CD4-positive, alpha-beta T cell (primary cell): ENCODE data around the gene CCDC33. TPM values are rescaled to one million over a fixed set of nuclear protein-coding genes. Genes with fewer than 3 reads are reported as not detected.

ENCODE experiments used
- ATAC-seq: fragments of 200-7000 bp; cut with Tn5 transposase; one replicate; pipeline ENCODE4 v1.10.0; 2022; ENCODE audit warnings: mild to moderate bottlenecking; ENCODE audit not compliant: poor library complexity
- CTCF ChIA-PET: fragments of 350-600 bp; sonication (Branson Sonifier 250); formaldehyde crosslinking; loops from one replicate; lab custom pipeline; 2021; ENCODE audit warnings: antibody characterized with exemption, inconsistent platforms; lab: Charles Lee
- POLR2A ChIA-PET: fragments of 350-600 bp; sonication (Branson Sonifier 250); formaldehyde crosslinking; loops from one replicate; lab custom pipeline; 2021; ENCODE audit warnings: antibody characterized with exemption, inconsistent platforms; lab: Charles Lee
- DNase-seq, 14 experiments: peaks; one replicate each; pipeline ENCODE4 v3.0.0-alpha.2; 2013 to 2020; ENCODE audit warnings: mixed read lengths in 2 of 14
- H3K27ac ChIP-seq, 2 donors: one replicate each; pipeline versions ENCODE4 v1.5.1 to v1.7.0; 2013; ENCODE audit warnings: low read length in 2 of 2, low read depth in 1 of 2, mild to moderate bottlenecking in 1 of 2
- H3K27me3 ChIP-seq, 2 experiments: 1 replicate in 1 of 2; 2 replicates in 1 of 2; pipeline versions ENCODE4 v1.6.1 to v1.7.0; 2013; ENCODE audit warnings: low read length in 2 of 2, control low read depth in 1 of 2, mild to moderate bottlenecking in 1 of 2, moderate library complexity in 1 of 2; ENCODE audit not compliant: insufficient read depth in 2 of 2, control insufficient read depth in 1 of 2
- H3K36me3 ChIP-seq: one replicate; pipeline ENCODE4 v1.6.1; 2013; ENCODE audit warnings: low read length, control low read depth; ENCODE audit not compliant: insufficient read depth
- H3K4me1 ChIP-seq: one replicate; pipeline ENCODE4 v1.6.1; 2013; ENCODE audit warnings: low read length, control low read depth; ENCODE audit not compliant: insufficient read depth
- H3K4me3 ChIP-seq: one replicate; pipeline ENCODE4 v1.5.1; 2013; ENCODE audit warnings: mild to moderate bottlenecking, low read length, moderate library complexity
- H3K9me3 ChIP-seq, 2 experiments: 1 replicate in 1 of 2; 2 replicates in 1 of 2; pipeline versions ENCODE4 v1.6.1 to v1.7.0; 2013; ENCODE audit warnings: low read length in 2 of 2, mild to moderate bottlenecking in 2 of 2, control low read depth in 1 of 2, moderate library complexity in 1 of 2; ENCODE audit not compliant: control insufficient read depth in 1 of 2, insufficient read depth in 1 of 2
- H3K27ac Mint-ChIP-seq: one replicate; pipeline ENCODE4 v1.8.0; 2020; ENCODE audit warnings: mixed read lengths
- H3K27me3 Mint-ChIP-seq: one replicate; pipeline ENCODE4 v1.8.0; 2021; ENCODE audit warnings: mixed read lengths
- H3K36me3 Mint-ChIP-seq: one replicate; pipeline ENCODE4 v1.8.0; 2021; ENCODE audit warnings: low read depth, mixed read lengths
- H3K4me1 Mint-ChIP-seq: one replicate; pipeline ENCODE4 v1.8.0; 2021; ENCODE audit warnings: low read depth, mixed read lengths
- H3K4me3 Mint-ChIP-seq: one replicate; pipeline ENCODE4 v1.8.0; 2020; ENCODE audit warnings: mild to moderate bottlenecking, mixed read lengths
- H3K9me3 Mint-ChIP-seq: one replicate; pipeline ENCODE4 v1.8.0; 2020; ENCODE audit warnings: mixed read lengths
- CTCF ChIP-seq: fragments of 200-600 bp; IDR thresholded peaks from one replicate; pipeline ENCODE4 v1.8.0; 2022; ENCODE audit warnings: antibody characterized with exemption, mild to moderate bottlenecking
- intact Hi-C, 2 experiments: fragments of 100-400 bp; cut with DNase I in 1 of 2; cut with micrococcal nuclease in 1 of 2; formaldehyde crosslinking; loops; one replicate each; pipeline versions ENCODE4 v1.15.1 to v1.9.0; 2023 to 2025; cut with DNase I, micrococcal nuclease
- total RNA-seq, 174 experiments: library from RNA in 2 of 174; stranded (reverse) in 2 of 174; gene quantifications; one replicate each; pipeline ENCODE4 v1.2.3 and lab custom pipeline; 2021 to 2026

Gene CCDC33
- total RNA-seq, 2 experiments from 2014 or later, result not detected

GRCh38 chr15:74265046-74265639 is 29.0 kb downstream of the CCDC33 start:
- no peaks in the 10 kb centered on the region for H3K4me1 ChIP-seq
- no peak overlapping the region for H3K4me3 Mint-ChIP-seq
- ChIA-PET POLR2A (no interaction called here), CTCF (no interaction called here)
- peaks cover 9 to 14% of the 10 kb centered on the region in 2 experiments for H3K27me3 ChIP-seq
- no peak for ATAC-seq
- H3K9me3 Mint-ChIP-seq, result no peaks in the 10 kb centered on the region
- H3K4me3 ChIP-seq, result no peak overlapping the region
- peaks cover 56% of the 10 kb centered on the region for H3K27me3 Mint-ChIP-seq
- H3K36me3 ChIP-seq, result no peaks in the 10 kb centered on the region
- H3K4me1 Mint-ChIP-seq, result no peaks in the 10 kb centered on the region
- H3K9me3 ChIP-seq, result peaks cover 0 to 7% of the 10 kb centered on the region in 2 experiments
- DNase-seq, result peak in 1 of 14 experiments; percentile 6
- H3K36me3 Mint-ChIP-seq, result no peaks in the 10 kb centered on the region
- H3K27ac Mint-ChIP-seq, result no peak overlapping the region
- intact Hi-C loops, result no loop called here
- no peak for TF ChIP-seq CTCF
- H3K27ac ChIP-seq, result no peak overlapping the region

- CTCF ChIA-PET, result no interaction called here
- no peak for ATAC-seq
- H3K27me3 ChIP-seq, result peaks cover 9 to 15% of the 10 kb centered on the region in 2 experiments
- H3K4me3 Mint-ChIP-seq, result no peak overlapping the region
- H3K36me3 ChIP-seq, result no peaks in the 10 kb centered on the region
- no peak overlapping the region for H3K27ac ChIP-seq
- no peak for TF ChIP-seq CTCF
- intact Hi-C loops, result no loop called here
- peaks cover 0 to 7% of the 10 kb centered on the region in 2 experiments for H3K9me3 ChIP-seq
- H3K27ac Mint-ChIP-seq, result no peak overlapping the region
- H3K4me1 ChIP-seq, result no peaks in the 10 kb centered on the region
- H3K4me3 ChIP-seq, result no peak overlapping the region
- no peaks in the 10 kb centered on the region for H3K36me3 Mint-ChIP-seq
- no peaks in the 10 kb centered on the region for H3K4me1 Mint-ChIP-seq
- peaks cover 59% of the 10 kb centered on the region for H3K27me3 Mint-ChIP-seq
- POLR2A ChIA-PET, result no interaction called here
- H3K9me3 Mint-ChIP-seq, result no peaks in the 10 kb centered on the region
- DNase-seq, result no peak
Measured at GRCh38 chr15:74268020-74268419, 31.9 kb downstream of the CCDC33 start.

GRCh38 chr15:74269362-74270035 is 33.4 kb downstream of the CCDC33 start:
- H3K4me3 Mint-ChIP-seq, result no peak overlapping the region
- no peak for DNase-seq
- H3K27me3 Mint-ChIP-seq, result peaks cover 51% of the 10 kb centered on the region
- intact Hi-C loops, result no loop called here
- no peaks in the 10 kb centered on the region for H3K36me3 ChIP-seq
- no peak overlapping the region for H3K27ac ChIP-seq
- peaks cover 9 to 12% of the 10 kb centered on the region in 2 experiments for H3K27me3 ChIP-seq
- peaks cover 0 to 3% of the 10 kb centered on the region in 2 experiments for H3K9me3 ChIP-seq
- no peak overlapping the region for H3K4me3 ChIP-seq
- no peak for ATAC-seq
- H3K4me1 Mint-ChIP-seq, result no peaks in the 10 kb centered on the region
- CTCF ChIA-PET, result no interaction called here
- POLR2A ChIA-PET, result no interaction called here
- H3K4me1 ChIP-seq, result no peaks in the 10 kb centered on the region
- no peaks in the 10 kb centered on the region for H3K9me3 Mint-ChIP-seq
- no peaks in the 10 kb centered on the region for H3K36me3 Mint-ChIP-seq
- no peak for TF ChIP-seq CTCF
- no peak overlapping the region for H3K27ac Mint-ChIP-seq
